Neural cell (in vitro differentiated cells): ENCODE data around the gene PLXNC1. TPM values are rescaled to one million over a fixed set of nuclear protein-coding genes. Genes with fewer than 3 reads are reported as not detected.

ENCODE experiments used
- H2AFZ ChIP-seq: fragments of 200-600, 300-800 bp; sonication (generic), shearing (Covaris generic); 2 replicates; pipeline ENCODE4 v1.6.0; 2014; ENCODE audit warnings: low read depth, mild to moderate bottlenecking, antibody characterized with exemption, low read length, moderate library complexity
- H3F3A ChIP-seq: fragments of 200-600 bp; shearing (Covaris generic); 2 replicates; pipeline ENCODE4 v1.6.1; 2016; ENCODE audit warnings: mild to moderate bottlenecking, moderate library complexity, mixed read lengths, antibody characterized with exemption, low read length; ENCODE audit not compliant: insufficient read depth, poor library complexity, severe bottlenecking
- H3K27ac ChIP-seq: fragments of 200-600, 300-800 bp; sonication (generic), shearing (Covaris generic); 2 replicates; pipeline ENCODE4 v1.5.1; 2014; ENCODE audit warnings: mild to moderate bottlenecking, low read length, moderate library complexity
- H3K27me3 ChIP-seq: fragments of 300-800, 200-600 bp; sonication (generic), shearing (Covaris generic); 2 replicates; pipeline ENCODE4 v1.6.0; 2014; ENCODE audit warnings: mild to moderate bottlenecking, low read depth, low read length, moderate library complexity; ENCODE audit not compliant: insufficient read depth
- H3K36me3 ChIP-seq: fragments of 300-800, 200-600 bp; sonication (generic), shearing (Covaris generic); 2 replicates; pipeline ENCODE4 v1.5.1; 2014; ENCODE audit warnings: mild to moderate bottlenecking, antibody characterized with exemption, low read length, moderate library complexity; ENCODE audit not compliant: insufficient read depth
- H3K4me2 ChIP-seq: fragments of 300-800, 200-600 bp; sonication (generic), shearing (Covaris generic); 2 replicates; pipeline ENCODE4 v1.6.0; 2014; ENCODE audit warnings: mild to moderate bottlenecking, low read length
- H3K4me3 ChIP-seq: fragments of 300-800, 200-600 bp; sonication (generic), shearing (Covaris generic); 2 replicates; pipeline ENCODE4 v1.5.1; 2014; ENCODE audit warnings: mild to moderate bottlenecking, low read length, moderate library complexity
- H3K79me2 ChIP-seq: fragments of 200-600 bp; shearing (Covaris generic); replicated peaks from 2 replicates; pipeline ENCODE4 v1.6.0; 2014; ENCODE audit warnings: mild to moderate bottlenecking, low read length, moderate library complexity; ENCODE audit not compliant: insufficient read depth
- H3K9ac ChIP-seq: fragments of 300-800, 200-600 bp; sonication (generic), shearing (Covaris generic); 2 replicates; pipeline ENCODE4 v1.6.1; 2016; ENCODE audit warnings: mild to moderate bottlenecking, low read length, mixed read lengths
- H3K9me2 ChIP-seq: fragments of 200-600 bp; shearing (Covaris generic); 2 replicates; pipeline ENCODE4 v1.6.1; 2016; ENCODE audit warnings: mild to moderate bottlenecking, low read length, mixed read lengths; ENCODE audit not compliant: insufficient read depth
- H3K9me3 ChIP-seq: fragments of 200-600, 300-800 bp; sonication (generic), shearing (Covaris generic); 2 replicates; pipeline ENCODE4 v1.6.1; 2016; ENCODE audit warnings: mild to moderate bottlenecking, mixed run types, low read length, moderate library complexity, mixed read lengths
- H4K20me1 ChIP-seq: fragments of 200-600 bp; shearing (Covaris generic); 2 replicates; pipeline ENCODE4 v1.6.1; 2016; ENCODE audit warnings: mild to moderate bottlenecking, mixed run types; ENCODE audit not compliant: insufficient read depth
- CTCF ChIP-seq: fragments of 450-650 bp; IDR thresholded peaks from 2 replicates; pipeline ENCODE4 v1.5.1; 2014; ENCODE audit warnings: antibody characterized with exemption, mild to moderate bottlenecking, moderate library complexity; ENCODE audit not compliant: poor library complexity, severe bottlenecking
- EP300 ChIP-seq: fragments of 450-650 bp; conservative IDR thresholded peaks from 2 replicates; pipeline ENCODE4 v1.6.1; 2014; ENCODE audit warnings: antibody characterized with exemption, mild to moderate bottlenecking, moderate library complexity; ENCODE audit not compliant: poor library complexity, severe bottlenecking
- EZH2 ChIP-seq: fragments of 200-600, 300-800 bp; shearing (Covaris generic), sonication (generic); IDR thresholded peaks from 2 replicates; pipeline ENCODE4 v1.6.1; 2014; ENCODE audit warnings: antibody characterized with exemption, low read length, borderline replicate concordance, mild to moderate bottlenecking; ENCODE audit not compliant: insufficient read depth, poor library complexity, severe bottlenecking
- MXI1 ChIP-seq: fragments of 450-650 bp; conservative IDR thresholded peaks from 2 replicates; pipeline ENCODE4 v1.6.1; 2014; ENCODE audit warnings: antibody characterized with exemption, mild to moderate bottlenecking; ENCODE audit not compliant: poor library complexity, severe bottlenecking
- POLR2AphosphoS5 ChIP-seq: IDR thresholded peaks from 2 replicates; pipeline ENCODE4 v1.6.1; 2012
- RAD21 ChIP-seq: fragments of 450-650 bp; conservative IDR thresholded peaks from 2 replicates; pipeline ENCODE4 v1.6.1; 2014; ENCODE audit warnings: antibody characterized with exemption, mild to moderate bottlenecking, moderate library complexity
- REST ChIP-seq: IDR thresholded peaks from 2 replicates; pipeline ENCODE4 v1.6.1; 2012; ENCODE audit warnings: borderline replicate concordance
- SMC3 ChIP-seq: fragments of 450-650 bp; conservative IDR thresholded peaks from 2 replicates; pipeline ENCODE4 v1.6.1; 2014; ENCODE audit warnings: antibody characterized with exemption, mild to moderate bottlenecking, moderate library complexity; ENCODE audit not compliant: poor library complexity
- TAF1 ChIP-seq: IDR thresholded peaks from 2 replicates; pipeline ENCODE4 v1.6.1; 2012; ENCODE audit warnings: low read depth
- polyA plus RNA-seq: library from polyadenylated mRNA; depleted of rRNA; stranded (reverse); fragments of >200 nt; gene quantifications from 2 replicates; pipeline ENCODE4 v1.2.3, GENCODE V29; 2014

Gene PLXNC1
- polyA plus RNA-seq, 1 donor from 2014 or later: 76.3 TPM

GRCh38 chr12:94266796-94267536, 118.6 kb downstream of the PLXNC1 start (continued):
- TF ChIP-seq REST (no peak), POLR2AphosphoS5 (no peak)

- Histone ChIP-seq H4K20me1 (no peaks in the 10 kb centered on the region), H3K4me2 (no peak overlapping the region), H2AFZ (no peak overlapping the region), H3K9me2 (no peaks in the 10 kb centered on the region), H3F3A (no peaks in the 10 kb centered on the region), H3K27ac (no peak overlapping the region), H3K79me2 (no peaks in the 10 kb centered on the region), H3K36me3 (peaks cover 12% of the 10 kb centered on the region), H3K9ac (no peak overlapping the region), H3K4me3 (no peak overlapping the region), H3K9me3 (no peaks in the 10 kb centered on the region), H3K27me3 (no peaks in the 10 kb centered on the region)
- TF ChIP-seq EZH2 (no peak), RAD21 (no peak), REST (no peak), SMC3 (no peak), MXI1 (no peak), EP300 (no peak), CTCF (no peak), TAF1 (no peak), POLR2AphosphoS5 (no peak)
Observed at GRCh38 chr12:94267537-94267872, 119.1 kb downstream of the PLXNC1 start.
